ENCODE results near the gene OR4X1. TPM values are rescaled to one million over a fixed set of nuclear protein-coding genes. Genes with fewer than 3 reads are reported as not detected.
"Not testable (repeated sequence)": the region's sequence is repeated elsewhere in the genome, so short reads cannot be mapped to it uniquely, and the experiment has no call there.

The OR4X1 gene
- total and polyA plus RNA-seq, 2 of the 8 experiments (the other 6 are each of a cell fraction or from before 2014, with no cell fraction given): not detected

DNA sequence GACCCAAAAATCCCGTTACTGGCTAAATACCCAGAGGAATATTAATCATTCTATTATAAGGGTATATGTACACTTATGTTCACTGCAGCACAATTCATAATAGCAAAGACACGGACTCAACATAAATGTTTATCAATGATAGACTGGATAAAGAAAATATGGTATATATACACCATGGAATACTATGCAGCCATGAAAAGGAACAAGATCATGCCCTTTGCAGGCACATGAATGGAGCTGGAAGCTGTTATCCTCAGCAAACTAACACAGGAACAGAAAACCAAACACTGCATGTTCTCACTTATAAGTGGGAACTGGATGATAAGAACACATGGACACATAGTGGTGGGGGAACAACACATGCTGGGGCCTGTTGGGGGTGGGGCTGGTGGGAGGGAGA, 49.9 kb downstream of the OR4X1 start:
- H2AK5ac ChIP-seq (ENCODE audit: low read depth, low read length); H2BK12ac ChIP-seq (ENCODE audit: low read depth, low read length); H3K4ac ChIP-seq (replicated peaks; ENCODE audit: insufficient read length, low read depth, low read length); CTCF ChIA-PET (ENCODE audit: partially characterized antibody); H3K27ac ChIP-seq (ENCODE audit: low read depth, low read length); H3K9ac ChIP-seq (replicated peaks in 1 of 4; ENCODE audit: extremely low read depth in 1 of 4, low read depth in 3 of 4, low read length in 3 of 4); FAIRE-seq; H4K5ac ChIP-seq (ENCODE audit: insufficient read length, low read depth, low read length); H3K27me3 ChIP-seq (replicated peaks in 1 of 4; ENCODE audit: control insufficient read depth in 3 of 4, extremely low read depth in 1 of 4, insufficient read depth in 3 of 4, low read length in 3 of 4); H2BK120ac ChIP-seq (replicated peaks; ENCODE audit: low read depth, low read length); H3K36me3 ChIP-seq (ENCODE audit: control insufficient read depth in 2 of 4, insufficient read depth in 4 of 4, low read length in 3 of 4); H3K4me1 ChIP-seq (replicated peaks in 1 of 4; ENCODE audit: control insufficient read depth in 3 of 4, insufficient read depth in 4 of 4, low read length in 3 of 4); H2AFZ ChIP-seq (ENCODE audit: low read length); H3K14ac ChIP-seq (ENCODE audit: insufficient read length); H3K23ac ChIP-seq (ENCODE audit: insufficient read length); DNase-seq (ENCODE audit: low read depth in 1 of 2, low spot score in 2 of 2); H3K18ac ChIP-seq (ENCODE audit: extremely low read depth, low read length); H4K20me1 ChIP-seq (replicated peaks in 1 of 2; ENCODE audit: control insufficient read depth in 1 of 2, insufficient read depth in 2 of 2, low read length in 2 of 2); POLR2A ChIA-PET (ENCODE audit: partially characterized antibody); H3K56ac ChIP-seq (replicated peaks; ENCODE audit: insufficient read length, low read depth, low read length); H3K79me1 ChIP-seq (ENCODE audit: low read depth, low read length); H3K4me3 ChIP-seq (ENCODE audit: extremely low read depth in 1 of 4, insufficient read depth in 2 of 4, low read depth in 3 of 4, low read length in 4 of 4); H4K91ac ChIP-seq (replicated peaks; ENCODE audit: insufficient read length, low read length); H3K79me2 ChIP-seq (ENCODE audit: control insufficient read depth in 1 of 2, insufficient read depth in 2 of 2, low read length in 2 of 2); H3K4me2 ChIP-seq (ENCODE audit: insufficient read depth in 1 of 2, low read depth in 2 of 2, low read length in 2 of 2); H4K8ac ChIP-seq (ENCODE audit: extremely low read depth, insufficient read depth, low read length); H3K23me2 ChIP-seq (ENCODE audit: low read depth, low read length); H2BK20ac ChIP-seq (ENCODE audit: low read length); H2BK15ac ChIP-seq (ENCODE audit: low read length); H2BK5ac ChIP-seq (ENCODE audit: low read depth, low read length): not testable (repeated sequence)
- WGBS, 2 experiments (ENCODE audit: extremely low coverage in 1 of 2, insufficient coverage in 1 of 2, insufficient read length in 1 of 2, insufficient replicate concordance in 2 of 2, low coverage in 1 of 2, low lambda C conversion rate in 2 of 2, missing lambda C conversion rate in 1 of 2): 33% methylated on average over 2 of the region's 2 CpGs; no CpG with 5 or more reads in 1 of the 2 experiments
- peaks cover 49 to 53% of the 10 kb centered on the region in 2 experiments for H3K9me3 ChIP-seq (ENCODE audit: insufficient read depth in 2 of 2, low read depth in 1 of 2, low read length in 1 of 2)

Other genes with a start within 250 kb of the OR4X1 start
- not detected in 2 replicates for gene OR4B1, start 47.1 kb upstream of the OR4X1 start, total RNA-seq (2021; fragmentation: NEBNext Ultra II Directional; extraction: Animal tissue kit (Norgen Biotek cat#: 25700))
- not detected in 2 replicates for gene OR4B1, start 47.1 kb upstream of the OR4X1 start, polyA plus RNA-seq (2011; rRNA removed)
- not detected in 2 replicates for gene OR4X2, start 18.8 kb upstream of the OR4X1 start, total RNA-seq (2021; fragmentation: NEBNext Ultra II Directional; extraction: Animal tissue kit (Norgen Biotek cat#: 25700))
- gene OR4X2, start 18.8 kb upstream of the OR4X1 start, polyA plus RNA-seq (2011; rRNA removed): not detected in 2 replicates
- gene OR4S1, start 42.4 kb downstream of the OR4X1 start, total RNA-seq (2021; fragmentation: NEBNext Ultra II Directional; extraction: Animal tissue kit (Norgen Biotek cat#: 25700)): not detected in 2 replicates
- not detected in 2 replicates for gene OR4S1, start 42.4 kb downstream of the OR4X1 start, polyA plus RNA-seq (2011; rRNA removed)
- not detected in 2 replicates for gene OR4C3, start 61.1 kb downstream of the OR4X1 start, total RNA-seq (2021; fragmentation: NEBNext Ultra II Directional; extraction: Animal tissue kit (Norgen Biotek cat#: 25700))
- gene OR4C3, start 61.1 kb downstream of the OR4X1 start, polyA plus RNA-seq (2011; rRNA removed): not detected in 2 replicates
- not detected in 2 replicates for gene OR4C5, start 102.6 kb downstream of the OR4X1 start, total RNA-seq (2021; fragmentation: NEBNext Ultra II Directional; extraction: Animal tissue kit (Norgen Biotek cat#: 25700))
- gene OR4C5, start 102.6 kb downstream of the OR4X1 start, polyA plus RNA-seq (2011; rRNA removed): not detected in 2 replicates
- gene OR4A47, start 224.9 kb downstream of the OR4X1 start, total RNA-seq (2021; fragmentation: NEBNext Ultra II Directional; extraction: Animal tissue kit (Norgen Biotek cat#: 25700)): not detected in 2 replicates
- gene OR4A47, start 224.9 kb downstream of the OR4X1 start, polyA plus RNA-seq (2011; rRNA removed): not detected in 2 replicates